Neural cell (in vitro differentiated cells): Measurements from ENCODE around the gene SLC2A10.

ENCODE experiments used
- CTCF ChIP-seq: fragments of 450-650 bp; IDR thresholded peaks from 2 replicates; pipeline ENCODE4 v1.5.1; 2014; ENCODE audit warnings: antibody characterized with exemption, mild to moderate bottlenecking, moderate library complexity; ENCODE audit not compliant: poor library complexity, severe bottlenecking
- EP300 ChIP-seq: fragments of 450-650 bp; conservative IDR thresholded peaks from 2 replicates; pipeline ENCODE4 v1.6.1; 2014; ENCODE audit warnings: antibody characterized with exemption, mild to moderate bottlenecking, moderate library complexity; ENCODE audit not compliant: poor library complexity, severe bottlenecking
- EZH2 ChIP-seq: fragments of 200-600, 300-800 bp; shearing (Covaris generic), sonication (generic); IDR thresholded peaks from 2 replicates; pipeline ENCODE4 v1.6.1; 2014; ENCODE audit warnings: antibody characterized with exemption, low read length, borderline replicate concordance, mild to moderate bottlenecking; ENCODE audit not compliant: insufficient read depth, poor library complexity, severe bottlenecking
- MXI1 ChIP-seq: fragments of 450-650 bp; conservative IDR thresholded peaks from 2 replicates; pipeline ENCODE4 v1.6.1; 2014; ENCODE audit warnings: antibody characterized with exemption, mild to moderate bottlenecking; ENCODE audit not compliant: poor library complexity, severe bottlenecking
- POLR2AphosphoS5 ChIP-seq: IDR thresholded peaks from 2 replicates; pipeline ENCODE4 v1.6.1; 2012
- REST ChIP-seq: IDR thresholded peaks from 2 replicates; pipeline ENCODE4 v1.6.1; 2012; ENCODE audit warnings: borderline replicate concordance
- SMC3 ChIP-seq: fragments of 450-650 bp; conservative IDR thresholded peaks from 2 replicates; pipeline ENCODE4 v1.6.1; 2014; ENCODE audit warnings: antibody characterized with exemption, mild to moderate bottlenecking, moderate library complexity; ENCODE audit not compliant: poor library complexity
- TAF1 ChIP-seq: IDR thresholded peaks from 2 replicates; pipeline ENCODE4 v1.6.1; 2012; ENCODE audit warnings: low read depth

GRCh38 chr20:46700481-46700880 lies 9.0 kb upstream of the SLC2A10 start:
- no peak for TF ChIP-seq CTCF
- no peak for TF ChIP-seq TAF1
- TF ChIP-seq SMC3 = no peak
- TF ChIP-seq MXI1 = no peak
- no peak for TF ChIP-seq REST
- no peak for TF ChIP-seq EP300
- no peak for TF ChIP-seq EZH2
- no peak for TF ChIP-seq POLR2AphosphoS5
